WTC11 (cell line): Measurements from ENCODE around the gene SAMD13. TPM values are rescaled to one million over a fixed set of nuclear protein-coding genes. Genes with fewer than 3 reads are reported as not detected.
A peak's percentile ranks its signal among the peaks of the same experiment; 100 is the strongest.

ENCODE experiments used
- ATAC-seq: fragments of 200-7000 bp; cut with Tn5 transposase; 2 replicates; pipeline ENCODE4 v1.10.0; 2021; ENCODE audit warnings: mild to moderate bottlenecking, moderate library complexity
- CTCF ChIA-PET: fragments of 300-600 bp; sonication (Branson Sonifier 250); formaldehyde crosslinking; loops from one replicate; lab custom pipeline; 2021; ENCODE audit warnings: antibody characterized with exemption; lab: Charles Lee
- POLR2A ChIA-PET: fragments of 350-600 bp; sonication (Branson Sonifier 250); formaldehyde crosslinking; loops from one replicate; lab custom pipeline; 2021; ENCODE audit warnings: antibody characterized with exemption; lab: Charles Lee
- DNase-seq: peaks from one replicate; pipeline ENCODE4 v3.0.0; 2021; ENCODE audit warnings: low spot score
- H3K27ac Mint-ChIP-seq: 2 replicates; pipeline ENCODE4 v1.8.0; 2021; ENCODE audit warnings: mixed read lengths
- H3K27me3 Mint-ChIP-seq: 2 replicates; pipeline ENCODE4 v1.8.0; 2021; ENCODE audit warnings: low read depth, mild to moderate bottlenecking, moderate library complexity, mixed read lengths
- H3K36me3 Mint-ChIP-seq: 2 replicates; pipeline ENCODE4 v1.8.0; 2021; ENCODE audit warnings: mixed read lengths
- H3K4me1 Mint-ChIP-seq: 2 replicates; pipeline ENCODE4 v1.8.0; 2022; ENCODE audit warnings: mixed read lengths
- H3K4me3 Mint-ChIP-seq: 2 replicates; pipeline ENCODE4 v1.8.0; 2021; ENCODE audit warnings: mild to moderate bottlenecking, moderate library complexity, mixed read lengths
- H3K9me3 Mint-ChIP-seq: 2 replicates; pipeline ENCODE4 v1.8.0; 2021; ENCODE audit warnings: mixed read lengths
- ESRRA ChIP-seq: sonication (generic); formaldehyde crosslinking; IDR thresholded peaks from 2 replicates; pipeline ENCODE4 v1.8.1; 2022; ENCODE audit warnings: mild to moderate bottlenecking, missing genetic modification reagents, borderline replicate concordance
- ETV6 ChIP-seq: sonication (generic); formaldehyde crosslinking; IDR thresholded peaks from 2 replicates; pipeline ENCODE4 v1.8.1; 2022; ENCODE audit warnings: mild to moderate bottlenecking, missing genetic modification reagents
- HMGA2 ChIP-seq: fragments of 250-450 bp; sonication (Bioruptor Pico); IDR thresholded peaks from 2 replicates; pipeline ENCODE4 v1.4.0; 2021; ENCODE audit warnings: mild to moderate bottlenecking, moderate library complexity
- IRF2 ChIP-seq: sonication (generic); formaldehyde crosslinking; IDR thresholded peaks from 2 replicates; pipeline ENCODE4 v1.8.0; 2022; ENCODE audit warnings: low read depth, missing genetic modification reagents, borderline replicate concordance
- NFATC4 ChIP-seq: fragments of 250-450 bp; sonication (Bioruptor Pico); IDR thresholded peaks from 2 replicates; pipeline ENCODE4 v1.9.0; 2021; ENCODE audit warnings: mild to moderate bottlenecking
- NFYB ChIP-seq: sonication (generic); formaldehyde crosslinking; conservative IDR thresholded peaks from 2 replicates; pipeline ENCODE4 v1.8.0; 2022; ENCODE audit warnings: low read depth, missing genetic modification reagents
- NR1H2 ChIP-seq: sonication (generic); formaldehyde crosslinking; IDR thresholded peaks from 2 replicates; pipeline ENCODE4 v1.9.0; 2021; ENCODE audit warnings: mild to moderate bottlenecking, moderate library complexity, missing genetic modification reagents
- RORB ChIP-seq: fragments of 250-450 bp; sonication (Bioruptor Pico); IDR thresholded peaks from 2 replicates; pipeline ENCODE4 v1.9.0; 2021; ENCODE audit warnings: mild to moderate bottlenecking
- SMAD3 ChIP-seq: sonication (generic); formaldehyde crosslinking; IDR thresholded peaks from 2 replicates; pipeline ENCODE4 v1.8.0; 2022; ENCODE audit warnings: missing genetic modification reagents, mild to moderate bottlenecking, borderline replicate concordance
- SP1 ChIP-seq: sonication (generic); formaldehyde crosslinking; conservative IDR thresholded peaks from 2 replicates; pipeline ENCODE4 v1.8.1; 2022; ENCODE audit warnings: missing genetic modification reagents
- TEAD1 ChIP-seq: sonication (generic); formaldehyde crosslinking; IDR thresholded peaks from 2 replicates; pipeline ENCODE4 v1.8.0; 2022; ENCODE audit warnings: mild to moderate bottlenecking, missing genetic modification reagents
- TEAD4 ChIP-seq: sonication (generic); formaldehyde crosslinking; IDR thresholded peaks from 2 replicates; pipeline ENCODE4 v1.8.0; 2022; ENCODE audit warnings: mild to moderate bottlenecking, missing genetic modification reagents
- ZNF138 ChIP-seq: sonication (generic); formaldehyde crosslinking; conservative IDR thresholded peaks from 2 replicates; pipeline ENCODE4 v1.8.1; 2022; ENCODE audit warnings: mild to moderate bottlenecking, moderate library complexity, missing genetic modification reagents
- ZNF317 ChIP-seq: sonication (generic); formaldehyde crosslinking; IDR thresholded peaks from 2 replicates; pipeline ENCODE4 v1.8.1; 2023; ENCODE audit warnings: low read depth, mild to moderate bottlenecking, moderate library complexity, missing genetic modification reagents, borderline replicate concordance
- ZNF425 ChIP-seq: fragments of 250-450 bp; sonication (Bioruptor Pico); conservative IDR thresholded peaks from 2 replicates; pipeline ENCODE4 v1.9.0; 2021; ENCODE audit warnings: mild to moderate bottlenecking
- ZNF532 ChIP-seq: fragments of 250-450 bp; sonication (Bioruptor Pico); IDR thresholded peaks from 2 replicates; pipeline ENCODE4 v1.9.0; 2021; ENCODE audit warnings: mild to moderate bottlenecking, borderline replicate concordance
- ZNF671 ChIP-seq: fragments of 250-450 bp; sonication (Bioruptor Pico); IDR thresholded peaks from 2 replicates; pipeline ENCODE4 v1.8.0; 2021; ENCODE audit warnings: mild to moderate bottlenecking
- total RNA-seq: library from RNA; stranded (reverse); gene quantifications from 3 replicates; pipeline ENCODE4 v1.2.3, GENCODE V29; 2021
- TF ChIP-seq, protein P1 (sequence below): fragments of 250-450 bp; sonication (Bioruptor Pico); IDR thresholded peaks from 2 replicates; pipeline ENCODE4 v1.9.0; 2021; ENCODE audit warnings: mild to moderate bottlenecking
- TF ChIP-seq, protein P2 (sequence below): sonication (generic); formaldehyde crosslinking; IDR thresholded peaks from 2 replicates; pipeline ENCODE4 v1.8.1; 2023; ENCODE audit warnings: mild to moderate bottlenecking, missing genetic modification reagents, borderline replicate concordance
- TF ChIP-seq, protein P3 (sequence below): sonication (generic); formaldehyde crosslinking; IDR thresholded peaks from 2 replicates; pipeline ENCODE4 v1.8.1; 2023; ENCODE audit warnings: mild to moderate bottlenecking, missing genetic modification reagents, moderate library complexity
- TF ChIP-seq, protein P4 (sequence below): sonication (generic); formaldehyde crosslinking; IDR thresholded peaks from 2 replicates; pipeline ENCODE4 v1.8.1; 2022; ENCODE audit warnings: missing genetic modification reagents, borderline replicate concordance

SAMD13 gene
- total RNA-seq, 1 experiment from 2014 or later, result 1.8 TPM

DNA sequence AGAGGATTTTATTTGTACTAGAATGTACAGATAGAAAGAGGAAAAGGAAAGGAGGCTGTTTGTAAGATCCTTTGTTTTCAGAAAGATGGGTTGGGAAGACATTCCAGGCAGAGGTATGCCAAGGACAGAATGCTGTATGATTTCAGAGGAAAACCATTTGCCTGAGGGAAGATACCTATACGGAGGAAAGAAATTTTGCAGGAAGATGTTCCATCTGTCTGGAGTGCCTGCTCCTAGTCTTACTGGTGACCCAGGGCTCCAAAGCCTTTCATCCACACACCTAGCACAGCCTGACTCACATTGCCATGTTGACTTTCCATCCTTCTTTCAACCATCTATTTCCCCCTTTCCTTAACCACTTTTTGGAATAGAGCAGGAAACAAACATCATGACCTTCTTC lies 18.2 kb downstream of the SAMD13 start:
- Mint-ChIP-seq H3K36me3 (peaks cover 3% of the 10 kb centered on the region; the same call in 1 of the 2 replicates), H3K27me3 (no peaks in the 10 kb centered on the region), H3K27ac (0 out of 2 replicates have a peak overlapping the region, but pooled peaks have one; percentile 21), H3K9me3 (peaks cover 16% of the 10 kb centered on the region), H3K4me1 (peaks cover 10% of the 10 kb centered on the region), H3K4me3 (no peak overlapping the region)
- ChIA-PET POLR2A (no interaction called here), CTCF (no interaction called here)
- ATAC-seq (no peak), DNase-seq (no peak)
- TF ChIP-seq, protein P1, sequence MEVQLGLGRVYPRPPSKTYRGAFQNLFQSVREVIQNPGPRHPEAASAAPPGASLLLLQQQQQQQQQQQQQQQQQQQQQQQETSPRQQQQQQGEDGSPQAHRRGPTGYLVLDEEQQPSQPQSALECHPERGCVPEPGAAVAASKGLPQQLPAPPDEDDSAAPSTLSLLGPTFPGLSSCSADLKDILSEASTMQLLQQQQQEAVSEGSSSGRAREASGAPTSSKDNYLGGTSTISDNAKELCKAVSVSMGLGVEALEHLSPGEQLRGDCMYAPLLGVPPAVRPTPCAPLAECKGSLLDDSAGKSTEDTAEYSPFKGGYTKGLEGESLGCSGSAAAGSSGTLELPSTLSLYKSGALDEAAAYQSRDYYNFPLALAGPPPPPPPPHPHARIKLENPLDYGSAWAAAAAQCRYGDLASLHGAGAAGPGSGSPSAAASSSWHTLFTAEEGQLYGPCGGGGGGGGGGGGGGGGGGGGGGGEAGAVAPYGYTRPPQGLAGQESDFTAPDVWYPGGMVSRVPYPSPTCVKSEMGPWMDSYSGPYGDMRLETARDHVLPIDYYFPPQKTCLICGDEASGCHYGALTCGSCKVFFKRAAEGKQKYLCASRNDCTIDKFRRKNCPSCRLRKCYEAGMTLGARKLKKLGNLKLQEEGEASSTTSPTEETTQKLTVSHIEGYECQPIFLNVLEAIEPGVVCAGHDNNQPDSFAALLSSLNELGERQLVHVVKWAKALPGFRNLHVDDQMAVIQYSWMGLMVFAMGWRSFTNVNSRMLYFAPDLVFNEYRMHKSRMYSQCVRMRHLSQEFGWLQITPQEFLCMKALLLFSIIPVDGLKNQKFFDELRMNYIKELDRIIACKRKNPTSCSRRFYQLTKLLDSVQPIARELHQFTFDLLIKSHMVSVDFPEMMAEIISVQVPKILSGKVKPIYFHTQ (CRISPR knock-in tag), result no peak
- TF ChIP-seq ZNF317 (no peak), ZNF425 (CRISPR knock-in tag) (no peak), TEAD1 (no peak), SP1 (CRISPR knock-in tag) (no peak), ZNF532 (CRISPR knock-in tag) (no peak), NFATC4 (no peak)
- TF ChIP-seq, protein P2, sequence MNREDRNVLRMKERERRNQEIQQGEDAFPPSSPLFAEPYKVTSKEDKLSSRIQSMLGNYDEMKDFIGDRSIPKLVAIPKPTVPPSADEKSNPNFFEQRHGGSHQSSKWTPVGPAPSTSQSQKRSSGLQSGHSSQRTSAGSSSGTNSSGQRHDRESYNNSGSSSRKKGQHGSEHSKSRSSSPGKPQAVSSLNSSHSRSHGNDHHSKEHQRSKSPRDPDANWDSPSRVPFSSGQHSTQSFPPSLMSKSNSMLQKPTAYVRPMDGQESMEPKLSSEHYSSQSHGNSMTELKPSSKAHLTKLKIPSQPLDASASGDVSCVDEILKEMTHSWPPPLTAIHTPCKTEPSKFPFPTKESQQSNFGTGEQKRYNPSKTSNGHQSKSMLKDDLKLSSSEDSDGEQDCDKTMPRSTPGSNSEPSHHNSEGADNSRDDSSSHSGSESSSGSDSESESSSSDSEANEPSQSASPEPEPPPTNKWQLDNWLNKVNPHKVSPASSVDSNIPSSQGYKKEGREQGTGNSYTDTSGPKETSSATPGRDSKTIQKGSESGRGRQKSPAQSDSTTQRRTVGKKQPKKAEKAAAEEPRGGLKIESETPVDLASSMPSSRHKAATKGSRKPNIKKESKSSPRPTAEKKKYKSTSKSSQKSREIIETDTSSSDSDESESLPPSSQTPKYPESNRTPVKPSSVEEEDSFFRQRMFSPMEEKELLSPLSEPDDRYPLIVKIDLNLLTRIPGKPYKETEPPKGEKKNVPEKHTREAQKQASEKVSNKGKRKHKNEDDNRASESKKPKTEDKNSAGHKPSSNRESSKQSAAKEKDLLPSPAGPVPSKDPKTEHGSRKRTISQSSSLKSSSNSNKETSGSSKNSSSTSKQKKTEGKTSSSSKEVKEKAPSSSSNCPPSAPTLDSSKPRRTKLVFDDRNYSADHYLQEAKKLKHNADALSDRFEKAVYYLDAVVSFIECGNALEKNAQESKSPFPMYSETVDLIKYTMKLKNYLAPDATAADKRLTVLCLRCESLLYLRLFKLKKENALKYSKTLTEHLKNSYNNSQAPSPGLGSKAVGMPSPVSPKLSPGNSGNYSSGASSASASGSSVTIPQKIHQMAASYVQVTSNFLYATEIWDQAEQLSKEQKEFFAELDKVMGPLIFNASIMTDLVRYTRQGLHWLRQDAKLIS (CRISPR knock-in tag), result no peak

GRCh38 chr1:84327830-84328229 lies 26.3 kb downstream of the SAMD13 start:
- POLR2A ChIA-PET, result no interaction called here
- Mint-ChIP-seq H3K27ac (no peak overlapping the region), H3K36me3 (peaks cover 10% of the 10 kb centered on the region; the same call in 1 of the 2 replicates), H3K9me3 (peaks cover 23% of the 10 kb centered on the region), H3K4me3 (no peak overlapping the region), H3K27me3 (no peaks in the 10 kb centered on the region), H3K4me1 (peaks cover 10% of the 10 kb centered on the region)
- CTCF ChIA-PET, result no interaction called here
- ATAC-seq (no peak), DNase-seq (no peak)
- TF ChIP-seq NFYB (CRISPR knock-in tag) (no peak), ZNF671 (CRISPR knock-in tag) (no peak), ZNF138 (no peak), HMGA2 (CRISPR knock-in tag) (no peak), TEAD4 (CRISPR knock-in tag) (no peak), ETV6 (CRISPR knock-in tag) (no peak), ESRRA (CRISPR knock-in tag) (no peak), IRF2 (CRISPR knock-in tag) (no peak), RORB (no peak), SMAD3 (CRISPR knock-in tag) (no peak), SP1 (CRISPR knock-in tag) (no peak), NR1H2 (CRISPR knock-in tag) (no peak)
- TF ChIP-seq, protein P3, sequence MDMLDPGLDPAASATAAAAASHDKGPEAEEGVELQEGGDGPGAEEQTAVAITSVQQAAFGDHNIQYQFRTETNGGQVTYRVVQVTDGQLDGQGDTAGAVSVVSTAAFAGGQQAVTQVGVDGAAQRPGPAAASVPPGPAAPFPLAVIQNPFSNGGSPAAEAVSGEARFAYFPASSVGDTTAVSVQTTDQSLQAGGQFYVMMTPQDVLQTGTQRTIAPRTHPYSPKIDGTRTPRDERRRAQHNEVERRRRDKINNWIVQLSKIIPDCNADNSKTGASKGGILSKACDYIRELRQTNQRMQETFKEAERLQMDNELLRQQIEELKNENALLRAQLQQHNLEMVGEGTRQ (CRISPR knock-in tag), result no peak
- TF ChIP-seq, protein P4, sequence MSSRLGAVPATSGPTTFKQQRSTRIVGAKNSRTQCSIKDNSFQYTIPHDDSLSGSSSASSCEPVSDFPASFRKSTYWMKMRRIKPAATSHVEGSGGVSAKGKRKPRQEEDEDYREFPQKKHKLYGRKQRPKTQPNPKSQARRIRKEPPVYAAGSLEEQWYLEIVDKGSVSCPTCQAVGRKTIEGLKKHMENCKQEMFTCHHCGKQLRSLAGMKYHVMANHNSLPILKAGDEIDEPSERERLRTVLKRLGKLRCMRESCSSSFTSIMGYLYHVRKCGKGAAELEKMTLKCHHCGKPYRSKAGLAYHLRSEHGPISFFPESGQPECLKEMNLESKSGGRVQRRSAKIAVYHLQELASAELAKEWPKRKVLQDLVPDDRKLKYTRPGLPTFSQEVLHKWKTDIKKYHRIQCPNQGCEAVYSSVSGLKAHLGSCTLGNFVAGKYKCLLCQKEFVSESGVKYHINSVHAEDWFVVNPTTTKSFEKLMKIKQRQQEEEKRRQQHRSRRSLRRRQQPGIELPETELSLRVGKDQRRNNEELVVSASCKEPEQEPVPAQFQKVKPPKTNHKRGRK (CRISPR knock-in tag), result no peak
